HG03432 (cell line): ENCODE data around the gene GFAP.

Experiments used
- ATAC-seq: cut with Tn5 transposase; IDR thresholded peaks from one replicate; pipeline ENCODE4 v1.9.1; 2021; ENCODE audit warnings: mild to moderate bottlenecking, moderate library complexity; ENCODE audit not compliant: unreplicated experiment

The GFAP gene

GRCh38 chr17:44915862-44916780 is 821 bp upstream of the GFAP start:
- ATAC-seq, result no peak

- no peak for ATAC-seq
Measured at GRCh38 chr17:44914698-44915271, 515 bp downstream of the GFAP start.

- ATAC-seq, result no peak
Measured at GRCh38 chr17:44914148-44914547, 1.2 kb downstream of the GFAP start.

GRCh38 chr17:44913676-44914075 is 1.6 kb downstream of the GFAP start:
- no peak for ATAC-seq

GRCh38 chr17:44912763-44913544 is 2.3 kb downstream of the GFAP start:
- ATAC-seq, result no peak

- ATAC-seq, result no peak
Measured at GRCh38 chr17:44911133-44912001, 3.9 kb downstream of the GFAP start.

- ATAC-seq, result no peak
Measured at GRCh38 chr17:44910231-44911106, 4.8 kb downstream of the GFAP start.

DNA sequence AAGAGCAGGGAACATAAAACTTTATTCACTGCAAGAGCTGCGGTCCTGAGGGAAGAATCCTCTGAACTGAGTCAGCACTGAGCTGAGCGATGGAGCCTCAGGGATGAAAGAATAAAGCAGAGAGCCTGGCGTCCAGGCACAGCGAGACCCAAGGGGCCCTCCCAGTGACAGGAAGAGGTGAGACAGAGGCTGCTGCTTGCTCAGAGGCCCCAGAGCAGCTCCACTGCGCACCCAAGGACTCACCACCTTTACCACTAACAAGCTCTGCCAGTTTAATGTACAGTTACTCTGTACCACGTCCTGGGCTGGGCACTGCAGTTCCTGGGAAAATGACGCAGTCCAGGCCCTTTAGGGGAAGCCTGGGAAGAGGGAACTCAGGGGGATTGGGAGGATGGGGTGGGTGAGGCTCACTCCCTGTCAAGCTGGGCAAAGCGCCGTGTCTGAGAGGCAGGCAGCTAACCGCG is 5.6 kb downstream of the GFAP start:
- ATAC-seq, result no peak

- no peak for ATAC-seq
Measured at GRCh38 chr17:44908761-44909326, 6.5 kb downstream of the GFAP start.

DNA sequence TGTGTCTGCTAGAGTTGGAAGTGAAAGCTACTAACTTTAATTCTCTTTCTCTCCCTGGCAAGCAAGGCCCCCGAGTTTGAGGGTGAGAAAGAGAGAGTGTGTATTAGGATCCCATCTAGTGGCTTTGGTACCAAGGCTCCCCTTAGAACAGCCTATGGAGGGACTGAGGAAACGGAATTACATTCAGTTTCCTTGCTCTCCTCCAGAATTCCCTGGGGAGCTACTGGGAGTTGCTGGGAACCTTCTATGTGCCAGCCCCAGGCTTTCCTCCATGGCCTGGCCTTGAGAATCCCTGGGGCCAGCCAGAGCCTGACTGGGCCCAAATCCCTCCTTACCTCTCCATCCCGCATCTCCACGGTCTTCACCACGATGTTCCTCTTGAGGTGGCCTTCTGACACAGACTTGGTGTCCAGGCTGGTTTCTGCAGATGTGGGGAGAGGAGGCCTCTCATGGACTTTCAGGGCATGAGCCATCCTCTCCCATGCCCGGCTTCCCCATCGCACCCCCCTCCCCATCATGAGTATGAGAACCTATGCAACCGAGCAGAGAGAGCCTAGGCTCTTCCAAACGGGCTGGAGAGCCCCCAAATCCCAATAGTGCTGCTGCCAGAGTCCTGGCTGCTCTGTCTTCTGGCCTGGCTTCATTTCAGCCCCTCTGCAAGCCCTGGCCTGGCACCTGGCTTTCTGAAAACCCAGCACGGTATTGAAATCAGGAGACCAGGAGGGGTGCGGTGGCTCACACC is 7.4 kb downstream of the GFAP start:
- ATAC-seq, result no peak

GRCh38 chr17:44906763-44907728 is 8.3 kb downstream of the GFAP start:
- ATAC-seq, result no peak

- ATAC-seq, result no peak
Measured at GRCh38 chr17:44906010-44906646, 9.2 kb downstream of the GFAP start.

DNA sequence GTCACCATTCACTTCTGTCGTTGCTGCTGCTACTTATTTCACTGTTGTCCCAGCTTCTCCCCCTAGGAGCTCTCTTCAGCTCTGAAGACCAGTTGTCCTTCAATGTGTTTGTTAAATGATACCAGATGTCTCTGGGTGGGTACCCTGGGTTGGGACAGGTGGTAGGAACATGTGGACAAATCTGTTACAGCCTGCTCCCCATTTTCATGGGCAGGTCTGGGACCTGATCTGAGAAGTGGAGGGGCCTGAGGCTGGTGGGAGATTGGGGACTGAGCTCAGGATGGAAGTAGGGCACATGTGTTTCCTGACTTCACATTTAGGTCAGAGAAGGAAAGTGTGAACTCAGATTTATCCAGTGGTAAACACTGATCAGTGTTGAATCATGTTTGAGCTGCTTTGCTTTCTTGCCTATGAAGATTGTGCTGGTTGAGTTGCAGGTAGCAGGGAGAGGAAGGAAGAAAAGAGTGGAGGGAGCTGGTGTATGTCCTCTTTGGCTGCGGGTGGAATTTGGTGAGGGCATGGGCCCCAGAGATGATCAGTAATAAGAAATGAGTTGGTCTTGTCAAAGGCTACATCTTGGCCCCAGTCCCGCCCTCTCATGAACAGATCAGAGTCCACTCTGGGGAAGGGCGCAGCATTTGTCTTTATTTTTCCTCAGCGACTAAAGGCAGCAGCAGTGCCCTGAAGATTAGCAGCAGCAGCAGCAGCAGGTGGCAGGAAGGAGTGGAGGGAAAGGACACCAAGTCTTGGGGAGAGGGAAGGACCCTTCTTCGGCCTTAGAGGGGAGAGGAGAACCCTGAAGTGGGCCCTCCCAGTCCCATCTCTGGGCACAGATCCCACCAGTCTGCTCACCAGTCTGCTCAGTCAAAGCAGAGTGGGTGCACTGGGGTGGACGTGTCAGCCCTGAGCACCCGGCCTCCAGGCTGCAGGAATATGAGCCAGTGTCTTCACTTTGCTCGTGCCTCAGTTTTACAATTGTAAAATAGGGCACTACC is 10.0 kb downstream of the GFAP start:
- no peak for ATAC-seq

- no peak for ATAC-seq
Measured at GRCh38 chr17:44904001-44904984, 11.0 kb downstream of the GFAP start.
